CD1c-positive myeloid dendritic cell (primary cell): ENCODE data around the gene SLCO3A1.

ENCODE experiments used
- DNase-seq: peaks from one replicate; pipeline ENCODE4 v3.0.0-alpha.2; 2016; ENCODE audit errors: extremely low spot score

The SLCO3A1 gene

DNA sequence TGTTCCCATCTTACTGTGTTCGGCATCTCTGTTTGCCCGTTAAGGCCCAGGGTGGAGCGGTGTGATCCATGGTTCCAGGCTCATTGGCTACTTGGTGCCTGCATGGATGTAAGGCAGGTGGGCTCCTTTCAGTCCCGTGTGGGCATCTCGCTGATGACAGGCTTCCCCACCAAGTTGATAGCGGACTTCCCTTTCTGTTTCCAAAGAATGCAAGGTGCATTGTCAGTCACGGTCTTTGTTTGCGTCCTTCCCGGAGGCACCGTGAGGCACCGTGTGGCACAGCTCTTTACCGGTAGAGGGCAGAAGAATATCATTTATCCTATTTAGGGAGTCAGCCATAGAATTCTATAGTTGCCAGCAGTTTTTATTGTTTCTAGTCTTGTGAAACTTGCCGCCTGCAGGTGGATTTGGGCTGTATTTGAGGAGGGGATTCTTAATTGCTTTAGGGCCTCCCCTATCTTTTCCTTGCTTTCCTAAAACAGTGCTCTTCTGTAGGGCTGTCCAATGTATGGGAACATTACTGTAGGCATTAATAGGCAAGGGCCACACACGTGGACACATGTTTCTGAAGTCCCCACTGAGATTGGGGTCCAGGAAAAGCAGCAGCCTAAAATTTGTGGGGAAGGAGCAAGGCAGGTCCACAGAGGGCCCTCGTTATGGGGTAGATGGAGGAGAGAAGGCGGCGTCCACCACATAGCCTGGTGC is 244.1 kb downstream of the SLCO3A1 start:
- peak; percentile 56 for DNase-seq

DNA sequence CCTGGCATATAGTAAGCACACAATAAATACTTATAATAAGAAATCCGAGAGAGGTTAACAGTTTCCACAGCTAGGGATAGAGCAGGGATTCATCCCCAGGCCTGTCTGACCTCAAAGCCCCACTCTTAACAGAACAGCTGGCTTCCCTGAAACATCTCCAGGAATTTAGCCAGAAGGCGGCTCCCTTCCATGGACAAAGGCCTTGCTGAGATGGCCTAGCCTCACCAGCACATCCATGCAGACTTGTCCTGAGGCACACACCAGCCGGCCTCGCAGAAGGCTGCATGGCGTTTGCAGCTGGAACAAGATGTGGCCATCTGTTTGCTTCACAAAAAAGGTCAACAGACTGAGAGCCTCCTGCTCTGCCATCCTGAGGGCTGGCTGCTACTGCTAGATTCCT is 245.4 kb downstream of the SLCO3A1 start:
- DNase-seq, result no peak

DNA sequence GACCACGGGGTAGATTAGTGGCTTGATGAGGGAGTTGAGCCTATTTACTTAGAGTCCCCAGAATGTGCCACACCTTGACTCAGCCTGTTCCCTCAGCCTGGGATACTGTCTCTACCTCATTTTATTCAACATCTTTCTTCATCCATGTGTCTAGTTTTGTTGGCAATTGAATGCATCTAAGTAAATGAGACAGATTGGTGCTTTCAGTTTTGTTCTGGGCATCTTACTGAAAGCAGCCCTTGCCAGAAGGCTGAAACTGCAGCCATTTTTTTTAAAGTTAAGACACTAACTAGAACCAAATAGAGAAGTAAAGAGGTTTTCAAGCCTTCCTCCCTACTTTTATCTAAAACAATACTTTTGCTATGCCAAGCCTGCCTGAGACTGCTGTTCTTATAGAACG is 246.8 kb downstream of the SLCO3A1 start:
- no peak for DNase-seq

- DNase-seq, result no peak
Measured at GRCh38 chr15:92100751-92101150, 247.2 kb downstream of the SLCO3A1 start.

GRCh38 chr15:92101708-92102394 is 248.3 kb downstream of the SLCO3A1 start:
- DNase-seq, result no peak

- DNase-seq, result no peak
Measured at GRCh38 chr15:92102395-92102755, 248.9 kb downstream of the SLCO3A1 start.

DNA sequence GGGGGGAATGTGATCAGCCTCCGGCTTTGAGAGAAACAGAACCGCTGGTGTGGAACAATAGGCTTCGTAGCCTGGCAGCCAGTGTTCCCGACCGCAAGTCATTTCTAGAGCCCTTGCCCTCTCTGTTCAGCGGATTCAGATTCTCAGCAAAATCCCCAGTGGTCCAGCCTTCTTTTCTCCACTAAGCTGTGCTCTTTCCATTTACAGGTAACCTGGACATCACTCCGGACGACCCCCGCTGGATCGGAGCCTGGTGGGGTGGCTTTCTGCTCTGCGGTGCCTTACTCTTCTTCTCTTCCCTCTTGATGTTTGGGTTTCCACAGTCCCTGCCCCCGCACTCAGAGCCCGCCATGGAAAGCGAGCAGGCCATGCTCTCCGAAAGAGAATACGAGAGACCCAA is 250.6 kb downstream of the SLCO3A1 start:
- no peak for DNase-seq

- DNase-seq, result no peak
Measured at GRCh38 chr15:92105611-92106010, 252.1 kb downstream of the SLCO3A1 start.

DNA sequence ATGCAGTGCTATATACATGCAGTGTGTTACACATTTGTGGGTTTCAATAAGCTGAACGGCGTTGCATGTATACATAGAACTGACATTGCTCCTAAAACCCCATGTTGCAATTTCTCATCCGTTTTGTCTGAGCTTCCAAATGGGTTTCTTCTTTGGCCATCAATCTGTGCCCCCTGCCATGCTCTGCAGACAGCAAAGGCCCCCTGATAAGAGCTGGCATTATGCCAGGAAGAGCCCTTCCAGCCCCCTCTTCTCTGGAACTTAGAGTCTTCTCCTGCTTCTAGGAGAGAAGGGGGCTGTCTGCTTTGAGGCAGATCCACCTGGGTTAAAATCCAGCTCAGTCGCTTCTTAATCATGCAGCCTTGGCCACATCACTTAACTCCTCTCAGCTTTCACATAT is 254.0 kb downstream of the SLCO3A1 start:
- no peak for DNase-seq

DNA sequence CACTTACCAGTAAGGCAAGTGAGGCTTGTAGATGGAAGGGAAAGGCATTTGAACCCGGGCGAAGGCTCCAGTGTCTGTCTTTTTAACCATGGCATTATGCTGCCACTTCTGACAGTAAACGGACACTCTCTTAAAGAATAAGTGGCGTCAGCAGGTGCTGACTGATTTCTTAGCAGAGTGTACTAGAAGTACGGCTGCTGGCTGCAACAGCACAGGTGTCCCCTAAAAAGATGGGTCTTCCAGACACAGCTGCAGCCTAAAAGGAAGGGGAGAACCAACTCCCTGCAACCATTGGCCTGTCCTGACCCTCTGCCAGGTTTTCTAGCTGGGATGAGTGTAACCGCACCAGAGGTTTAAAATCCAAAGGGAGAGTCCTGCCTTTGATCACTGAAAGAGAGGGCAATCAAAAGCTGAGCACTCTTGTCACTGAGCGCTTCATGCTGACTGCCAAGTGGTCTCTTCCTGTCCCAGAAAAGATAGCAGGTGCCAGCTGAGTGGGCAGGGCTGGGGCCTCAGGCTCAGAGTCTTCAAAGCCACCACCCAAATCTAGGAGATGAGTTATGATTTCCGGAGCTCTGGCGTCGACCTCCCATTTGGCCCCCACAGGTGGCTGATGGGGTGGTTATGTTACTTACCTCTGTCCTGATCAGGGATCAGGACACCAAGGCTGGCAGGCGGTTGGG is 255.8 kb downstream of the SLCO3A1 start:
- DNase-seq, result no peak

DNA sequence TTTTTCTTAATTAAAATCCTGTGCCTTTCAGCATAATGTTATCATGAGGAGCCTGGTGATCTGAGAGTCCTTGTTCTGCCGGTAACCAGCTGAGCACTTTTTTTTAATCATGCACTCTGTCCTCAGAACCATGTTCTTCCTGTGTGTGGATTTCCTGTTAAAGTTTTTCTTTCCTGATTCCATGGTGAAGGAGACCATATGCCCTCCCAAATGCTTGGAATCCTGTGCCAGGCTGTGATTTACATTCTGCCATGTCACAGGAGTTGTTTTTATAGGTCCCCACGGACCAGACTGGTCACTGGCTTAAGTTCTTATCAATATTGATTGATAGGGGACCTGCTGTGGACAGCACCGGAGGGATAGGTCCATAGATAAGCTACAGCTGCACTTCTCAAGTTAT is 257.8 kb downstream of the SLCO3A1 start:
- DNase-seq, result no peak

DNA sequence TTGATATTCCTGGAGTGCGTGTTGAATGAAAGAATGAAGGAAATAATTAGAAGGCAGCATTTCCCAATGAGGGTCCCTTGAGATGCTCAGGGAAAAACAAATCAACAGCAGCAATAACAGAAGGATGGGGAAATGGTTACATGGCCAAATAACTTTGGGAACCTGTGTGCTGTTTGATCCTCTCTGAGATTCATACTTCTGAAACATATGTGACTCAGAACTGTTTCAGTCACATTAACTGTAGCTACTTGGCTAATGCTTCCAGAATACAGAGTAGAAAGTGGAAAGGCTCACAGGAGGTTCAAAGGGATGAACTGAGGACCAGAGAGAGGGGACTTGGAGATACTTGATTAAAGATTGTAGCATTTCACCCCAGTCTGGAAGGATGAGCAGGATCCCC is 258.2 kb downstream of the SLCO3A1 start:
- no peak for DNase-seq

DNA sequence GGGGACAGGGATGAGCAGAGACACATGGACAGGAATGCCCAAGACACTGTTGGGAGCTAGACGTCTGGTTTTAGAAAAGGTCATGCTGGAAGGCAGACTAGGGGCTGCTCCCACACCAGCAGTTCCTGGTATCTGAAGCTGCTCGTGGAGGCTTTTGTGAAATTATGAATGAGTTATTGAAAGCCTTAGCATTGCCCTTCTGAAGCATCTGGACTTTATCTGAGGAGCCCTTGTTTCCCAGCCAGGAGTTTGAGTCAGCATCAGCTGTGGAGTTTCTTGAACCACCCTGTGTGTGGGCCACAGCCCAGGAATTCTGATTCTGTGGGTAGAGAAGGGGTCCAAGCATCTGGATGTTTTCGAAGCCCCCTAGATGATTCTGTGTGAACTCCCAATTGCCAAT is 258.7 kb downstream of the SLCO3A1 start:
- DNase-seq, result no peak

- DNase-seq, result no peak
Measured at GRCh38 chr15:92112711-92113110, 259.2 kb downstream of the SLCO3A1 start.

DNA sequence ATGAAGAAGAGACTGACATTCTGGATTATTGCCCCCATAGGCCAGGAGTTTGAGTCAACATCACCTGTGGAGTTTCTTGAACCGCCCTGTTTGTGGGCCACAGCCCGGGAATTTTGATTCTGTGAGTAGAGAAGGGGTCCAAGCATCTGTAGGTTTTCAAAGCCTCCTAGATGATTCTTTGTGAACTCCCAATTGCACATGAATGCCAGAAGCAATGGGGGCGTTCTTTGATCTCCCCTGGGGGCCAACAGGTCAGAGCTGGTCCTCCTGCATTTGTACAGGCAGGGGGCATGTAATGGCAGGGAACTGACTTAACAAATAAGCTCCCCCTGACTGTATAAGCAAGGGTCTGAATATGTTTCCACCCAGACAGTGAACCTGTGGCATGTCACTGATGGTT is 260.3 kb downstream of the SLCO3A1 start:
- no peak for DNase-seq

DNA sequence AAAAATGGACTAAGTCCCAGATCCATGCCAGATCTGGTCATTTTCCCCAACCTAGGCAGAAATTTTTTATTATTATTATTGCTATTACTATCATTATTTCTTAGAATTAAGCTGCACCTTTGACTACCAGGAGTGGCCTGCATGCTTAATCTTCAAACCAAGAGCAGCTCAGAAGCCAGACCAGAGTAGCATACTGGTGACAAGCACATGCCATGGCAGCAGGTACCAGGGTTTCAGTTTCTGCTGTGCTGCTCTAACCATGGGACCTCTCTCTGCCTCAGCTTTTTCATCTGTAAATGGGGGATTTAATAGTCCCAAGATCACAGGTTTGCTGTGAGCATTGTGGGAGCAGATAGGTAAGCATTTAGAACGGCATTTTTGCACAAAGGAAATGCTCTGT is 262.3 kb downstream of the SLCO3A1 start:
- DNase-seq, result no peak

GRCh38 chr15:92116330-92116729 is 262.8 kb downstream of the SLCO3A1 start:
- no peak for DNase-seq

GRCh38 chr15:92117261-92117731 is 263.8 kb downstream of the SLCO3A1 start:
- no peak for DNase-seq

- no peak for DNase-seq
Measured at GRCh38 chr15:92118162-92118935, 264.8 kb downstream of the SLCO3A1 start.

- DNase-seq, result no peak
Measured at GRCh38 chr15:92118936-92119325, 265.4 kb downstream of the SLCO3A1 start.

DNA sequence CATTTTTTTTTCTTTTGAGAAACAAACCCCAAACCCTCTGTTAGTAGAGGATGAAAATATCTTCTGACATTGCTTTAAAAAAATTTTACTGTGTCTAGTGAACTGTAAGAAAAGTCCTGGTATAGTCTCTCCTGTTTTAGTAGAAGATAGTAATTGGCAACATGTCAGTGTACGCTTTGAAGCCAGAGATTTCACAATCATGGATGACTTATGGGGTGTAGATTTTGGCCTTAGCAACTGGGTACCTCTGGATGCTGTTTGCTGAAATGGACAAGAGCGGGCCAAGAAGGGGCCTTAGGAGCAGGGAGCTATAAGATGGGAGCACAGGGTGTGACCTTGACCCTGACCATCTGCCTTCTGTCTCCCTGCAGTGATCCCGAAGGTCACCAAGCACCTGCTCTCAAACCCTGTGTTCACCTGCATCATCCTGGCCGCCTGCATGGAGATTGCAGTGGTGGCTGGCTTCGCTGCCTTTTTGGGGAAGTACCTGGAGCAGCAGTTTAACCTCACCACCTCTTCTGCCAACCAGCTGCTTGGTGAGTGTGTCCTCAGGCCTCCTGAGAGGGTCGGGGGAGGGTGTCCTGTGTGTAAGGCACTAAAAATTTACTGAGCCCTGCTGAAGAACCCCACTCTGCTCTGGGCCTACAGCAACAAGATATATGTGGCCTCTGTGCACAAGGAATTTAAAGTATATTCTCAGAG is 266.7 kb downstream of the SLCO3A1 start:
- no peak for DNase-seq

- no peak for DNase-seq
Measured at GRCh38 chr15:92121047-92121446, 267.5 kb downstream of the SLCO3A1 start.
